BE2C (cell line): ENCODE data around the gene GASK1A.

Experiments used
- DNase-seq: peaks from one replicate; pipeline ENCODE4 v3.0.0-alpha.2; 2020
- H3K27me3 ChIP-seq: fragments of 250-450 bp; sonication (Bioruptor Pico); 2 replicates; pipeline ENCODE4 v1.5.1; 2020; ENCODE audit warnings: mild to moderate bottlenecking
- H3K36me3 ChIP-seq: fragments of 250-450 bp; sonication (Bioruptor Pico); 2 replicates; pipeline ENCODE4 v1.5.1; 2020; ENCODE audit warnings: mild to moderate bottlenecking
- H3K4me1 ChIP-seq: fragments of 250-450 bp; sonication (Bioruptor Pico); 2 replicates; pipeline ENCODE4 v1.5.1; 2020
- H3K4me3 ChIP-seq: 2 replicates; pipeline ENCODE4 v1.5.1; 2011; ENCODE audit warnings: low read depth, low read length
- H3K9me3 ChIP-seq: fragments of 250-450 bp; sonication (Bioruptor Pico); 2 replicates; pipeline ENCODE4 v1.5.1; 2020
- TF ChIP-seq, protein P1 (sequence below): IDR thresholded peaks from 2 replicates; pipeline ENCODE4 v1.5.1; 2012; ENCODE audit warnings: mild to moderate bottlenecking, low read depth, low read length

Gene GASK1A

DNA sequence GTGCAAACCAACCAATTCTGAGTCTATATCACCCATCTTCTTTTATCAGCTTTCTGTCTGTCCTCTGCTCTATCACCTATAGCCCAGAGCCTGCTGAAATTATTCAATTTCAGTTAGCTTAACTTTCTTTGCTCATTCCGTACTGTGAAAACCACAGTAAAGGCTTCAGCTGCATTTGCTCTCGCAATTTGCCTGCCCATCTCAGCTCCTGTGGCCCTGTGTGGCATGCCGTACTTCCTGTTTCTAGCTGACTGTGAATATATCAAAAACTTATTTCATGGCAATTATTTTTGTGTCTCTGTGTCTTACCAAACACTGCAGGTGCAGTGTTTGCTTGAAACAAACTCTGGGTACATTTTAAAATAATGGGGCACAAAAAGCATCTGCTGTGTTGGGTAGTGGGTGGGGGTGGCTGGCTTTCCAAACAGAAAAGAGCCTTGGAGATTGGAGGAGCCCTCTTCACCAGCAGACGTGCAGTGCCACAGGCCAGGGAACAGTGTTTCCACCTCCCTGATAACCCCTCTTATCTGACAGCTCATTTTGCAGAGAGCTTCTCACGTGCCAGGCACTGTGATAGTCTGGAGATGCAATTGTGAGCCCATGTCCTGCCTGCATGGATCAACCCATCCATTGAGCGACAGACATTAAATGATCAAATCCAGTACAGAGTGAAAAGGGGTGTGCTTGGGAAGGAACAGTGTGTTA lies 45.2 kb downstream of the GASK1A start:
- no peaks in the 10 kb centered on the region for H3K27me3 ChIP-seq
- TF ChIP-seq, protein P1, sequence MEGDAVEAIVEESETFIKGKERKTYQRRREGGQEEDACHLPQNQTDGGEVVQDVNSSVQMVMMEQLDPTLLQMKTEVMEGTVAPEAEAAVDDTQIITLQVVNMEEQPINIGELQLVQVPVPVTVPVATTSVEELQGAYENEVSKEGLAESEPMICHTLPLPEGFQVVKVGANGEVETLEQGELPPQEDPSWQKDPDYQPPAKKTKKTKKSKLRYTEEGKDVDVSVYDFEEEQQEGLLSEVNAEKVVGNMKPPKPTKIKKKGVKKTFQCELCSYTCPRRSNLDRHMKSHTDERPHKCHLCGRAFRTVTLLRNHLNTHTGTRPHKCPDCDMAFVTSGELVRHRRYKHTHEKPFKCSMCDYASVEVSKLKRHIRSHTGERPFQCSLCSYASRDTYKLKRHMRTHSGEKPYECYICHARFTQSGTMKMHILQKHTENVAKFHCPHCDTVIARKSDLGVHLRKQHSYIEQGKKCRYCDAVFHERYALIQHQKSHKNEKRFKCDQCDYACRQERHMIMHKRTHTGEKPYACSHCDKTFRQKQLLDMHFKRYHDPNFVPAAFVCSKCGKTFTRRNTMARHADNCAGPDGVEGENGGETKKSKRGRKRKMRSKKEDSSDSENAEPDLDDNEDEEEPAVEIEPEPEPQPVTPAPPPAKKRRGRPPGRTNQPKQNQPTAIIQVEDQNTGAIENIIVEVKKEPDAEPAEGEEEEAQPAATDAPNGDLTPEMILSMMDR: no peak
- H3K9me3 ChIP-seq: no peaks in the 10 kb centered on the region
- no peaks in the 10 kb centered on the region for H3K4me1 ChIP-seq
- no peak for DNase-seq
- no peaks in the 10 kb centered on the region for H3K36me3 ChIP-seq
- H3K4me3 ChIP-seq: no peak overlapping the region

- no peaks in the 10 kb centered on the region for H3K9me3 ChIP-seq
- H3K4me1 ChIP-seq: no peaks in the 10 kb centered on the region
- TF ChIP-seq, protein P1: no peak
- no peak overlapping the region for H3K4me3 ChIP-seq
- no peak for DNase-seq
- H3K27me3 ChIP-seq: no peaks in the 10 kb centered on the region
- no peaks in the 10 kb centered on the region for H3K36me3 ChIP-seq
Observed at GRCh38 chr3:43025423-43025822, 46.3 kb downstream of the GASK1A start.

GRCh38 chr3:43028001-43028400 lies 48.9 kb downstream of the GASK1A start:
- Histone ChIP-seq H3K4me1 (no peaks in the 10 kb centered on the region), H3K36me3 (no peaks in the 10 kb centered on the region), H3K4me3 (no peak overlapping the region), H3K27me3 (no peaks in the 10 kb centered on the region), H3K9me3 (no peaks in the 10 kb centered on the region)
- DNase-seq: no peak
- TF ChIP-seq, protein P1: no peak

DNA sequence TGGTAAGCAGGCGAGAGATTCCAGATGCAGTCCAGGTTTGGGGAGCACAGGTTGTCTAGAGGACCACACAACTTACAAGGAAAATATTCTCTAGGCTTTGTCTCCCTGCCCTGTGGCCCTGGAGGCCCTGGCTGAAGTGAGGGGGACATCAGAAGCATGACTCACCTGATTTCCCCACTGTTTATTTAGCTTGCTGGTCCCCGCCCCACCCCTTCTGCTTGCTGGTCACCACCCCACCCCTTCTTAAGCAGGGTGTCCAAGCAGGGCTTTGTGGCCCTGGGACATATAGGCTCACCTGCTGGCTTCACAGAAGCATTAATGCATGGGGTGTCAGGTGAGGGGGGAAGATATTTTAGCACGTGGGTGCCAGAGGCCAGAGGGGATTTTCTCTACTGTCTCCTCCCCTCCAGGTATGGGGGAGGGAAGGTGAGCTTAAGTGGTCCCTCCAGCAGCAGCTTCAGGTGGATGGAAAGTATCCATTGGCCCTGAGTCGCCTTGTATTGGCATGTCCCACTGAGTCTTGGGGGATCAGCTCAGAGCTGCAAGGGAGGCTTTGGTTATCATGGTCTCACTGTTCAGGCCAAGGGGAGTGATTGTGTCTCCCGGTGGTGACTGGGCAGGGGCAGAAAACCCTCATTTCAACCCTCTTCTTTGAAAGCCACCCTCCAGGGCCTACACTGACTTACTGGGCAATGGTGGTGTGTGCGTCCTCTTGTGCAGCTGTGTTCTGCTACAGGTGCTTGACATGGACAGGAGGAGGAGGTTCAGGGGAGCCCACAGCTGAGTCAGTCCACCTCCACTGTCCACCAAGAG lies 49.8 kb downstream of the GASK1A start:
- DNase-seq: no peak
- Histone ChIP-seq H3K4me3 (no peak overlapping the region), H3K36me3 (no peaks in the 10 kb centered on the region), H3K27me3 (no peaks in the 10 kb centered on the region), H3K9me3 (no peaks in the 10 kb centered on the region), H3K4me1 (no peaks in the 10 kb centered on the region)
- TF ChIP-seq, protein P1: no peak

DNA sequence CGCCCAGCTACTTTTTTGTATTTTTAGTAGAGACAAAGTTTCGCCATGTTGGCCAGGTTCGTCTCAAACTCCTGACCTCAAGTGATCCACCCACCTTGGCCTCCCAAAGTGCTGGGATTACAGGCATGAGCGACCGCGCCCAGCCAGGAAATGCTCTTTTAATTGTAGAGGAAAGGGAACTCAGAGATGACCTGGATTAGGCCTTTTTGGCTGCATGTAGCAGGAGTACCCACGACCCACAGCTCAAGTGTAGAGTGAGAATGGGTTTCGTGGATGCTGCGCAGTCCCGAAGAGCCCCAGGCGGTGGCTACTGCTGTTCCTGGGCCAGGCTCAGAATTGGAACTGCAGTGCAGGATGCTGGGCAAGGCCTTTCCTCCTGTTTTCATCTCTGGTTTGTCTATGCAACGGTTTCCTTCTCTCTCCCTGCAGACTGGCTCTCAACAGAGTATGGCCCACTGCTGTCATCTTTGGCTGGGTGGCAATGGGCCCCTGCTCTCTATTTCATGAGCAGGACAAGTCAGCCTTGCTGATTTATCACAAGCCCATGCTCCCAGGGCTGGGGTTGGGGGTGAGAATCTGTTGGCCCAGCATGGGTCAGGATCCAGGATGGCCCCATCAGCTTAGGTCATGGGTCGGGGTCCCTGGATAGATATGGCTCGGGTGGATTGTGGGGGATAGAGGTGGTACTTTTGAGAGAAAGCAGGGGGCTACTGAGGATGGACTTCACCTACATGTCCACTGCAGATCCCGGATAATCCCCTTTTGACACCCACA lies 51.2 kb downstream of the GASK1A start:
- TF ChIP-seq, protein P1: no peak
- no peaks in the 10 kb centered on the region for H3K9me3 ChIP-seq
- H3K27me3 ChIP-seq: no peaks in the 10 kb centered on the region
- no peaks in the 10 kb centered on the region for H3K4me1 ChIP-seq
- DNase-seq: no peak
- no peaks in the 10 kb centered on the region for H3K36me3 ChIP-seq
- H3K4me3 ChIP-seq: no peak overlapping the region
